ENCODE measurements around the gene SCARF1. TPM values are rescaled to one million over a fixed set of nuclear protein-coding genes. Genes with fewer than 3 reads are reported as not detected.

SCARF1 gene
- total and polyA plus RNA-seq, 5 experiments from 2014 or later, result 0.25 to 1.3 (median 0.63) TPM; not detected in 2

- no peaks in the 10 kb centered on the region for H3K9me3 Mint-ChIP-seq
- no peak for ATAC-seq
- H3K27ac Mint-ChIP-seq, result no peak overlapping the region
- no peak for DNase-seq
- POLR2A ChIA-PET, result no interaction called here
- no peak overlapping the region for H3K4me3 Mint-ChIP-seq
- H3K4me1 Mint-ChIP-seq, result peaks cover 2 to 21% (median 10%) of the 10 kb centered on the region in 4 donors
- no peaks in the 10 kb centered on the region for H3K36me3 Mint-ChIP-seq
- H3K27me3 Mint-ChIP-seq, result no peaks in the 10 kb centered on the region
Observed at GRCh38 chr17:1590029-1590746, 55.3 kb downstream of the SCARF1 start.

DNA sequence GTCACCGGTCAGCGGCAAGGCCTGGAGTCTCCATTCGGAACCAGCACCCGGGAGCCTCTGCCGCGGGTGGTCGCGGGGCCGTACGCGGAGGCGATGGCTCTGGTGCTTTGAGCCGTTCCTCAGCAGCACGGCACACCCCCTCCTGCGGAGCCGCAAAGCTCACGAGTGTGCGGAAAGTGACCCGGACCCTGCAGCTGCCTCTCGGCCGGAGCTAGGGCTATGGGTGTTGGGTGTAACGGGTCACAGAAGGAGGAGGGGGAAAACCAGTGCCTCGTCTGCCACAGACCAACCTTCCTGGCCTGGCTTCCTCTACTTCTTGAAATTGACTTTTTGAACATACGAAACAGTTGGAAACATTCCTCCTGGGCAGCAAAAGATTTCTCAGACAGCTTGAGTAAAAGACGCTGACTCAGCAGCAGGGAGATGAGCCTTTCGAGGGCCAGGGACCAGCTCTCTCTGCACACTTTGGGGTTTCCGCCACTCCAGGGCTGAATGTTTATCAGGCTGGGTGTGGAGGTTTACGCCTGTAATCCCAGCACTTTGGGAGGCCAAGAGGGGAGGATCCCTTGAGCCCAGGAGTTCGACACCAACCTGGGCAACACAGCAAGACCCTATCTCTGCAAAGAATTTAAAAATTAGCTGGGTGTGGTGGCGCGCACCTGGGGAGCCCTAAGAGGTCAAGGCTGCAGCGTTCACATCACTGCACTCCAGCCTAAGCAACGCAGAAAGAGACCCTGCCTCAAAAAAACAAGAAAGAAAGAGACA lies 56.5 kb downstream of the SCARF1 start:
- no peak for ATAC-seq
- POLR2A ChIA-PET, result interaction anchor here (0.7 kb wide), 1 partner anchor 42 kb away, joined by 6 read pairs; no protein-coding TSS in a partner anchor

GRCh38 chr17:1584167-1584566 lies 61.4 kb downstream of the SCARF1 start:
- no peak for DNase-seq
- no peak overlapping the region for H3K27ac Mint-ChIP-seq
- H3K27me3 Mint-ChIP-seq, result no peaks in the 10 kb centered on the region
- H3K4me1 Mint-ChIP-seq, result no peaks in the 10 kb centered on the region
- no peak for ATAC-seq
- H3K4me3 Mint-ChIP-seq, result no peak overlapping the region
- no peaks in the 10 kb centered on the region for H3K9me3 Mint-ChIP-seq
- H3K36me3 Mint-ChIP-seq, result peaks cover 0 to 2% (median 0%) of the 10 kb centered on the region in 3 donors
- POLR2A ChIA-PET, result no interaction called here

More for the DNA sequence above, 56.5 kb downstream of the SCARF1 start:
- peaks cover 2 to 17% (median 10%) of the 10 kb centered on the region in 4 donors for H3K4me1 Mint-ChIP-seq
- no peak for DNase-seq
- no peaks in the 10 kb centered on the region for H3K27me3 Mint-ChIP-seq
- H3K4me3 Mint-ChIP-seq, result no peak overlapping the region
- no peaks in the 10 kb centered on the region for H3K36me3 Mint-ChIP-seq
- H3K9me3 Mint-ChIP-seq, result no peaks in the 10 kb centered on the region
- H3K27ac Mint-ChIP-seq, result no peak overlapping the region

Other genes with a start within 250 kb of the SCARF1 start
- gene YWHAE, start 245.5 kb downstream of the SCARF1 start, total RNA-seq, result 100 to 1,000 TPM; 114 to 122 TPM
- gene YWHAE, start 245.5 kb downstream of the SCARF1 start, polyA plus RNA-seq, result 10 to 100 TPM; 28.3 to 34.2 (median 34.0) TPM
- 10 to 100 TPM; 22.0 to 27.6 TPM for gene CRK, start 189.5 kb downstream of the SCARF1 start, total RNA-seq
- gene CRK, start 189.5 kb downstream of the SCARF1 start, polyA plus RNA-seq, result 10 to 100 TPM; 18.8 to 24.8 (median 19.9) TPM
- 10 to 100 TPM; 15.4 to 18.0 TPM for gene MYO1C, start 153.0 kb downstream of the SCARF1 start, total RNA-seq
- 1 to 10 TPM; 1.3 to 1.5 (median 1.3) TPM for gene MYO1C, start 153.0 kb downstream of the SCARF1 start, polyA plus RNA-seq
- gene INPP5K, start 129.1 kb downstream of the SCARF1 start, total RNA-seq, result 10 to 100 TPM; 92.3 to 93.8 TPM
- gene INPP5K, start 129.1 kb downstream of the SCARF1 start, polyA plus RNA-seq, result 10 to 100 TPM; 62.0 to 75.4 (median 70.5) TPM
- gene PITPNA, start 82.9 kb downstream of the SCARF1 start, total RNA-seq, result 10 to 100 TPM; 38.1 to 41.2 TPM
- gene PITPNA, start 82.9 kb downstream of the SCARF1 start, polyA plus RNA-seq, result 10 to 100 TPM; 20.5 to 30.3 (median 29.7) TPM
- 10 to 100 TPM; 20.7 to 20.8 TPM for gene SLC43A2, start 16.9 kb downstream of the SCARF1 start, total RNA-seq
- gene SLC43A2, start 16.9 kb downstream of the SCARF1 start, polyA plus RNA-seq, result 1 to 10 TPM; 1.2 to 2.0 (median 1.5) TPM
- 1 to 10 TPM; 1.4 to 1.7 TPM for gene RILP, start 4.1 kb upstream of the SCARF1 start, total RNA-seq
- gene RILP, start 4.1 kb upstream of the SCARF1 start, polyA plus RNA-seq, result 1 to 10 TPM; 3.4 to 4.0 (median 3.4) TPM
- 100 to 1,000 TPM; 523 to 532 TPM for gene PRPF8, start 39.1 kb upstream of the SCARF1 start, total RNA-seq
- 100 to 1,000 TPM; 133 to 227 (median 176) TPM for gene PRPF8, start 39.1 kb upstream of the SCARF1 start, polyA plus RNA-seq
- not detected for gene TLCD2, start 64.6 kb upstream of the SCARF1 start, total RNA-seq
- gene TLCD2, start 64.6 kb upstream of the SCARF1 start, polyA plus RNA-seq, result not detected
- 10 to 100 TPM; 48.2 to 50.7 TPM for gene WDR81, start 79.0 kb upstream of the SCARF1 start, total RNA-seq
- gene WDR81, start 79.0 kb upstream of the SCARF1 start, polyA plus RNA-seq, result 10 to 100 TPM in 1 of 3 donors, 1 to 10 TPM in 2; 6.8 to 20.6 (median 9.2) TPM
- gene SERPINF2, start 97.1 kb upstream of the SCARF1 start, total RNA-seq, result 1 to 10 TPM in 1 of 2 experiments, under 1 TPM in 1; 0.85 to 1.5 TPM
- gene SERPINF2, start 97.1 kb upstream of the SCARF1 start, polyA plus RNA-seq, result under 1 TPM in 2 of 3 donors, not detected in 1; 0.10 to 0.25 TPM
- 10 to 100 TPM; 12.4 to 13.9 TPM for gene SERPINF1, start 116.3 kb upstream of the SCARF1 start, total RNA-seq
- 10 to 100 TPM in 2 of 3 donors, 1 to 10 TPM in 1; 8.0 to 32.4 (median 21.7) TPM for gene SERPINF1, start 116.3 kb upstream of the SCARF1 start, polyA plus RNA-seq
- gene SMYD4, start 184.2 kb upstream of the SCARF1 start, total RNA-seq, result 10 to 100 TPM; 35.7 to 41.4 TPM
- gene SMYD4, start 184.2 kb upstream of the SCARF1 start, polyA plus RNA-seq, result 10 to 100 TPM; 10.8 to 16.9 (median 12.7) TPM
- gene RPA1, start 184.3 kb upstream of the SCARF1 start, total RNA-seq, result 100 to 1,000 TPM; 104 to 105 TPM
- 10 to 100 TPM; 79.4 to 89.7 (median 84.5) TPM for gene RPA1, start 184.3 kb upstream of the SCARF1 start, polyA plus RNA-seq